CD4-positive, alpha-beta T cell treated with Interleukin-17A for 1 hour (primary cell): ENCODE measurements around the gene VAMP1.
"Not testable (repeated sequence)": the region's sequence is repeated elsewhere in the genome, so short reads cannot be mapped to it uniquely, and the experiment has no call there.

Experiments
- DNase-seq: peaks from one replicate; pipeline ENCODE4 v3.0.0-alpha.2; 2020

The VAMP1 gene

DNA sequence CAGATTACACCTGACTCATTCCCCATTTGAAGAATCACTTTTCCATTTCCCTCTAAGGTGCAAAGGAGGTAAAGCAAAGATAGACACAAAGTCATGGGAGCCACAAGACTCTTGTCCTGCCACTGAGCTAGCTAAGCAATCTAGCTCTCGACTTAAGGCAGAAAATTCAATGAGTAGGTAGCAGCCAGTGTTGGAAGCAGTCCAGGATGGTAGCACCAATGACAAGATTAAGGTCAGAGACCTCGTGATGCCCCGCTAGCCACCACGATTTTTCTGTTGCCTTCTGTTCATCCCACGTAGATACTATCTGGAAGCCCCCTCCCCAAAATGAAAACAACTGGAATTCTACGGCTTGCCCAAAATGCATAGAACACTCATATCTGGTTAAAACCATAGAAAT, 1.4 kb downstream of the VAMP1 start:
- DNase-seq = no peak

DNA sequence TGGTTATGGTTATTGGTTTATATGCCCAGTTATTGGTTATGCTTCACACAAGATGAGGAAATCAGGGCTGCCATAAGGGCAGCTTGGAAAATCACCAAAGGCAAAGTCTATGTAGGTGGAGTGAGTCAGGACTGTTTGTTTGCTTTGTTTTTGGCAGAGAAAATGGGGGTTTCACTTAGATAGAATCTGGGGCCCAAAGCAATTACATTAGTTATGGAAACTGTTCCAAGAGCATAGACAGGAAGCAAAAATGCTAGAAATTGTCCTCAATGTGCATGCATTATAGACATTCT, 2.2 kb downstream of the VAMP1 start:
- no peak for DNase-seq

DNA sequence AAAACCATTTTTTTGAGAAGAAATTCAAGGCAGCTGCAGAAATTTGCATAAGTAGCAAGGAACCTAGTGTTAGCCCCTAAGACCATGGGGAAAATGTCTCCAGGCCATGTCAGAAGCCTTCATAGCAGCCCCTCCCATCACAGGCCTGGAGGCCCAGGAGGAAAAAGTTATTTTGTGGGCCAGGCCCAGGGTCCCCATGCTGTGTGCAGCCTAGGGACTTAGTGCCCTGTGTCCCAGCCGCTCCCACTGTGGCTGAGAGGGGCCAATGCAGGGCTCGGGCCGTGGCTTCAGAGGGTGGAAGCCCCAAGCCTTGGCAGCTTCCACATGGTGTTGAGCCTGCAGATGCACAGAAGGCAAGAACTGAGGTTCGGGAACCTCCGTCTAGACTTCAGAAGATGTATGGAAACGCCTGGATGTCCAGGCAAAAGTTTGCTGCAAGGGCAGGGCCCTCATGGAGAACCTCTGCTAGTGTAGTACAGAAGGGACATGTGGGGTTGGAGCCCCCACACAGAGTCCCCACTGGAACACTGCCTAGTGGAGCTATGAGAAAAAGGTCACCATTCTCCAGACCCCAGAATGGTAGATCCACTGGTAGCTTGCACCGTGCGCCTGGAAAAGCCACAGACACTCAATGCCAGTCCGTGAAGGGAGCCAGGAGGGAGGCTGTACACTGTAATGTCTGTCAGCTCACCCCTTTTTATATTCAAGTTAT, 2.8 kb downstream of the VAMP1 start:
- not testable (repeated sequence) for DNase-seq

DNA sequence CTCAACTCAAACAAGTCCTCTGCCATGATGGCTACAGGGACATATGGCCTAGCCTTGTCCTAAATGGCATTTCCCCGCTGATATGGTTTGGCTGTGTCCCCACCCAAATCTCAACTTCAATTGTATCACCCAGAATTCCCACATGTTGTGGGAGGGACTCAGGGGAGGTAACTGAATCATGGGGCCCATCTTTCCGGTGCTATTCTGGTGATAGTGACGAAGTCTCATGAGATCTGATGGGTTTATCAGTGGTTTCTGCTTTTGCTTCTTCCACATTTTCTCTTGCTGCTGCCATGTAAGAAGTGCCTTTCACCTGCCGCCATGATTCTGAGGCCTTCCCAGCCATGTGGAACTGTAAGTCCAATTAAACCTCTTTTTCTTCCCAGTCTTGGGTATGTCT, 3.7 kb downstream of the VAMP1 start:
- not testable (repeated sequence) for DNase-seq

DNA sequence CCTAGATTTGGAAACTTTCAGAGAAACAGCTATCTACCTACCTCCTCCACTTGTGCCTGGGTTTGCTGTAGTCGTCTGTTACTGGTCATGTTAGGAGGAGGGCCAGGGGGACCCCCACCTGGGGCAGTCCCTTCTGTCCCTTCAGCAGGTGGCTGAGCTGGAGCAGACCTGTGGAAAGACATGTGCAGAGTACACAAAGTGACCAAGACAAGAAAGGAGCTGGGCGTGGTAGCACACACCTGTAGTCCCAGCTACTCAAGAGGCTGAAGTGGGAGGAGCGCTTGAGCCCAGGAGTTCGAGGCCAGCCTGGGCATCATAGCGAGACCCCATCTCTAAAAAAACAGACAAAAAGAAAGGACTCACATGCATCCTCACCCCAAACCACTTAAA, 4.3 kb downstream of the VAMP1 start:
- DNase-seq = no peak

DNA sequence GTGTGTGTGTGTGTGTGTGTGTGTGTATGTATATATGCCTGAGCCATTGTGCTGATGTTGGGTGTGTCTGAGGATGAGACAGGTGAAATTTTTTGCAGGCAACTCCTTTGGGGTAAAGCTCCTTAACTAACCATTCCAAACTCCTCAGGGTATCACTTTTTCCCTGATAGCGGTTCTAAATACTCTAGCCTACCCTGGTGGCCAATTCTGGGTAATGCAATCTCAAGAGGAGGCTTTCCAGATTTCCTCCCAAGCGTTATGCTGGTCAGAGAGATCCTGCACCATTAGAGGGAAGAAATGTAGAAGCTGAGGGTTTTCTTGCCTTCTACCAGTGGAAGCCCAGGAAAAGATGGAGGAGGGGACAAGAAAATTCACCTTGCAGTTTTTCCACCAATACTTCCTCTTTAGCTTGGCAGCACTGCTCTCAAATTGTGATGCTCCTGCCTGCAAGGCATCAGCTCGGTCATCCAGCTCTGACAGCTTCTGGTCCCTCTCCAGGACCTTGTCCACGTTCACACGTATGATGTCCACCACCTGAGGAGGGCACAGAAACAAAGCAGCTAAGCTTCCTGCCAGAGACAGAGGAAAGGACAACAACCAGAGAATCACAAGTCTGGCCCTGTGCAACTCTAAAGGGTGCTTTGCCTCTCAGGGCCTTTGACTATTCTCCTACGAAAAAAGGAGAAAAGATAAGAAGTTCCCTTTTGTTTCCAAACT, 4.9 kb downstream of the VAMP1 start:
- peak; percentile 73 for DNase-seq

DNA sequence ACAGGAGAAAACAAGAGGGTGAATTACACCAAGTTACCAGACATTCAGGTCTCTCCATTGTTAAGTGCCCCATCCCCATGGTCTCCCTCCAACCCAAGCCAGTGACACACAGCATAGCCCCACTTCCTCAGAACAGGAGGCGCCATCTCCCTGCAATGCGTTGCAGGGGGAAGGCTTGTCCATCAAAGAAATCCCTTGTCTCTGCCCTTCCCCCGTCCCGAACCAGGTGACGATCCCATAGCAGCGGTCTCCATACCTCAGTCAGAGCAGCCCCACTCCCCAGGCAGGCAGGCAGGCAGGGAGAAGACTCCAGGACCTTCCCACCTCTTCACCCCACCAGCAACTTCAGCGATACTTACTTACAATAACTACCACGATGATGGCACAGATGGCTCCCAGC, 5.9 kb downstream of the VAMP1 start:
- DNase-seq = no peak

DNA sequence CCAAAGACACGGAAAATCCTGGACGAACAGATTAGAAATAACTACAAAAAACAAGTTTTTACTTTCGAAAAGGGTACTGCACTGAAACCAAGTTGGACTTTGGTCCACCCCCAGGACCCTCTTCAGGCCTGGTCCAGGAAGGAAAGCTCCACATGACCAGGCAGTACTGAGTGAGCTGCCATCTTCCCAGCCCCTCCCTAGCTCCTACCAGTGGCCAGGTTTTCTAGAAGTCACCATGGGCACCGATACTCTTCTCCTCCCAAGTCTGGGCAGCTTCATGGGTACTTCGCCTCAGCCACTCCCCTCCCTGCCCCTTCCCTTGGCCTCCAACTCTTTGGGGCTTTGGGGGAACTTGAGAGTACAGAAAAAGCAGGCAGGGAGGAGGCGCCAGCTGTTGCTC, 6.6 kb downstream of the VAMP1 start:
- DNase-seq = no peak

DNA sequence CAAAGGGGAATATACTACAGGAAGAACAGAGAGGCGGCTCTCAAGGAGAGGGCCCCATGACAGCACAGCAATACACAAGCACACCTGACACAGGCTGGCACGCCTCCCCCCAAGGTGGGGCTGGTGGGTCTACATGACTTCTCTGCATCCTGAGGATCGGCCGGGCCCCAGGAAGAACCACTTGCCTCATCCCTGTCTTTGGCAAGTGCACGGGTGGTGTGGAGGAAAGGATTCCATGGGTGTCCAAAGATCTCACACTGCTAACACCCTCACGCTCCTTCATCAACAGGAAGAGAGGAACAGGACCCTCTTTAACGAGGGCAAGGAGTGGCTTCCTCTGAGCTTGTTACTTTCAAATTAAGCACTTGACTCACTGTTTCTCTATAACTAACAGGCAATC, 7.3 kb downstream of the VAMP1 start:
- peak; percentile 43 for DNase-seq

DNA sequence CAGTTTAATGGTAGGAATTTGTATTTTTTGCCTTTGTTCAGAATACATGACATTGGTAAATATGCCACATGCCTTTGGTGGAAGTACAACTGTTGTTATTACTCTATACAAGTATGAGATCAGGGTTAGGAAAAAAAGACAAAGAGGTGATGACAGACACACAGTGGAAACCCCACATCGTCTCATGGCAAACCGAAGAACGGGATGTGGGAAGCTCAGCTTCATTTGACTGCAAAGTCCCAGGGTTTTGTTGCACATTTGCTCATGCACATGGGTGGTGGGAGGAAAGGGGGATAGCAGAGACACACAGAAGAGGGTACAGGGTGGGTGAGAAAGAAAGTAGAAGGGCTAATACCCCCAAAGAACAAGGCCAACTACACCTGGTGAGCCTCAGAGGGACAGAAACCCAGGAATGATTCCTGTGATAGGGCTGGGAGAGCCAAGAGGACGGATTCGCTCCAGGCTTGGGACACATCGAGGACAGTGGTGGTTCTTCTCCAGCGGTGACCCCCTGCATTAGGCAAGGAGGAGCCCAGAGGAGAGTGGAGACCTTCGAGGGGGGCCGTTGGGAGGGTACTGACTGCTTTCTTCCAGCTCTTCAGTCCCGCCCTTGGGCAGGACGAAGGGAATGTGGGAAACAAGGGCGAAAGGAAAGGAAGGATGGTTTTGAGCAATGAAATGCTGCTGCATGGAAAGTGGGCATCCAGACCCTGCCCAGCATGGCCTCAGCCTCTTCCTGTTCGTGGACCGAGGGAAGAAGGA, 8.1 kb downstream of the VAMP1 start:
- no peak for DNase-seq

DNA sequence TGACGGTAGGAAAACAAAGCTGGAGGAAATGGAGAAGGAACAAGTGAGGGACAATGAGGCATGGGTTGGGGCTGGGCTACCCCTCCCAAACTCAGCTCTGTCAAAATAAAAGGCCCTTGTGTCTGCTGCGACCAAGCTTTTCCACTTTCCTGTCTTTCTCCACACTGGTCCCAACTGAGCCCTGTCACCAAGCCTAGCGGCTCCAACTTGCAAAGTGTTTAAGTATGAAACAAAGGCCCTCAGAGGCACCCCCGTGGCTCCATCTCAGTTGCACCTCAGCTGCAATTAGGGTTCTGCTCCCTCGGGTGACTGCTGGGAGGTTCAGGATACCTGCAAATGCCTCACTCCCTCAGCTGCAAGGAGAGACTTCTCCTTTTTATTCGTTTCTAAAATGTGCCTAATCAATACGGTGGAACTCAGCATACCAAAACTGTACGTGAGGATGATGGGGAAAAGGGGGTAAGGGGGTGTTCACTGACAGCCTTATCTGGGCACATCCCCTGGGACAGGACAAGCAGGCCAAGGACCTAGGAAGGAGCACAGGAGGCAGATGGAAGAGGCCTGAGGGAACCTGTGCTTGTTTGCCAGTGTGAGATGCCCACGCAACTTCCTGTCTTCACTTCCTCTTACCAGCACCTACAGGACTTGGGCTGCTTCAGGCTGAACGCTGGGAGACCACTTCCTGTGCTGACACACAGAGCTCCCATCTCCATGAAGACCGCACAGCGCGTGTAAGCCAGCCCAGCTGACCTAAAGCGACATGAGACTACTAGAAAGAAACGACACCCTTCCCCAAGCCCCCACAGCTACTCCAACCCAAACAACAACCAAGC, 8.9 kb downstream of the VAMP1 start:
- peak; percentile 89 for DNase-seq

DNA sequence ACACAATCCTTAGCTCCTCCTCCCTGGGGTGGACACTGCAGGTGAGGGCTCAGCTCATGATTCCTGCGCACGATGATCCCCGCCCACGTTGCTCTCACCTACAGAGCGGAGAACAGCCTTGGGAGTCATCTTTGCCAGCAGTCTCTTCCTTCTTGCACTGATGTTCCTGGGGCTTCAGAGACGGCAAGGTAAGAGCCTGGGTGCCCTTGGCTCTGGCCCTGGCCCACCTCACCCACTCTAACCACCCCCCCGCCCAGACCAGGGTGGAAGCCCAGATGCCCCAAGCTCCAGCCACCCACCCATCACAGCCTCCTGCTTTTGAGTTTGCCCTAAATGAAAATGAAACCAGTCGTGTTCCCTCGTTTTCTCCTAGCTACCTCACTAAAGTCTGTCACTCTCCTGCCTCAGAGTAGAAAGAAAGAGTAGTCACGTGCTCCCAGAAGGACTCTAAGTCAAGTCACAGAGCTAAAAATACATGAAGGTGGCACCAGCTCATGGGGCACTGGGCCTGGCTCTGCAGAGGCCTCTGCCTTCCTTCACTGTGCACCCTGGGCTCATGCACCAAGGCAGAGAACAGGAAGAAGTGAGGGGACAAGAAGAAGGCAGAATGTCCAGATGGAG, 9.6 kb downstream of the VAMP1 start:
- peak; percentile 70 for DNase-seq

DNA sequence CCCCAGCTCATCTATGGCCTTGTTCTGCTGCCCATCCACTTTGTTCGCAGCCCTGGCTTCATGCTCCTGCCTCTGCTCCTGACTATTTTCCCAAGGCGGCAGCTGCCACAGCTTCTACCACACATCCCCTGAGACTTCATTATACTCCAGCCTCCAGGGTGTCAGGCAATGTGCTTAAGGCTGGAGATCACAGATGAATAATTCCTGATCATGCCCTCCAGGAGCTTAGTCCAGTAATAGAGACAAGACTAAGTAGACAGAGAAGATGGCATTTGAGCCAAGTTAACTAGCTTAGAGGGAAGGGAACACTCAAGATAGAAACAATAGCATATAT, 11.5 kb downstream of the VAMP1 start:
- DNase-seq = no peak

DNA sequence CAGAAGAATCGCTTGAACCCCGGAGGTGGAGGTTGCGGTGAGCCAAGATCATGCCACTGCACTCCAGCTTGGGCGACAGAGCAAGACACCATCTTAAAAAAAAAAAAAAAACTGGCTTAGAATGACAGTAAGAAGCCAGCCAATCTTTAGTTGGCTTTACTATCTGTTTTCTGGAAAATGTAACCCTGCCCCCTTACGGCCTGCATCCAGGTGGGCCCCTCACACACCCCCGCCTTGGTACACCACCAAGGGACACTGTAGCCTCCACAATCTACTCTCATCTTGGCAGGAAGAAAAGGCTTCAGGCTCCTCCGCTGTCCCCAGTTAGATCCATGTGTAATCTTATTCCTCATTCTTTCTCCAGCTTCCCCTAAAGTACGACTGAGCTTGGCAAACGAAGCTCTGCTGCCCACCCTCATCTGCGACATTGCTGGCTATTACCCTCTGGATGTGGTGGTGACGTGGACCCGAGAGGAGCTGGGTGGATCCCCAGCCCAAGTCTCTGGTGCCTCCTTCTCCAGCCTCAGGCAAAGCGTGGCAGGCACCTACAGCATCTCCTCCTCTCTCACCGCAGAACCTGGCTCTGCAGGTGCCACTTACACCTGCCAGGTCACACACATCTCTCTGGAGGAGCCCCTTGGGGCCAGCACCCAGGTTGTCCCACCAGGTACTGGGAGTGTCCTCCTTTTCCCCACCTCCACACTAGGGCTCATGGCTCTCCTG, 12.0 kb downstream of the VAMP1 start:
- DNase-seq = no peak

DNA sequence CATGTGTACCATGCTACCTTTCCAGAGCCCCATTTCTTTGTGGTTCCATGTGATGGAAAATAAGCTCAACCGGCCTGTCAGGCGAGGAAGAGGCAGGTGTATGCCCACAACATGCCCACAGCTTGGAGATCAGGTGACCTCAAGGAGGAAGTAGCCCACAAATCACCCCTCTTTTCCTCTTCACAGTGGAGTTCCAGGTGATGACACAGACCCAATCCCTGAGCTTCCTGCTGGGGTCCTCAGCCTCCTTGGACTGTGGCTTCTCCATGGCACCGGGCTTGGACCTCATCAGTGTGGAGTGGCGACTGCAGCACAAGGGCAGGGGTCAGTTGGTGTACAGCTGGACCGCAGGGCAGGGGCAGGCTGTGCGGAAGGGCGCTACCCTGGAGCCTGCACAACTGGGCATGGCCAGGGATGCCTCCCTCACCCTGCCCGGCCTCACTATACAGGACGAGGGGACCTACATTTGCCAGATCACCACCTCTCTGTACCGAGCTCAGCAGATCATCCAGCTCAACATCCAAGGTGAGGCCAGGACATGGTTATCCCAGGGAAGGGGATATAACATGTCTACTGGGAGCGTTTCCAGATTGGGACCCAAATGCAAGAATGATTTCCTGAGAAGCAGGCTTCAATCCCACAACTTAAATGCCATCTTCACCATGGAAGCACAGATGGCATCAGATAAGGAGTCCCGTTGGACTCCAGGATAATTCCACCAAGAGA, 13.1 kb downstream of the VAMP1 start:
- DNase-seq = no peak

DNA sequence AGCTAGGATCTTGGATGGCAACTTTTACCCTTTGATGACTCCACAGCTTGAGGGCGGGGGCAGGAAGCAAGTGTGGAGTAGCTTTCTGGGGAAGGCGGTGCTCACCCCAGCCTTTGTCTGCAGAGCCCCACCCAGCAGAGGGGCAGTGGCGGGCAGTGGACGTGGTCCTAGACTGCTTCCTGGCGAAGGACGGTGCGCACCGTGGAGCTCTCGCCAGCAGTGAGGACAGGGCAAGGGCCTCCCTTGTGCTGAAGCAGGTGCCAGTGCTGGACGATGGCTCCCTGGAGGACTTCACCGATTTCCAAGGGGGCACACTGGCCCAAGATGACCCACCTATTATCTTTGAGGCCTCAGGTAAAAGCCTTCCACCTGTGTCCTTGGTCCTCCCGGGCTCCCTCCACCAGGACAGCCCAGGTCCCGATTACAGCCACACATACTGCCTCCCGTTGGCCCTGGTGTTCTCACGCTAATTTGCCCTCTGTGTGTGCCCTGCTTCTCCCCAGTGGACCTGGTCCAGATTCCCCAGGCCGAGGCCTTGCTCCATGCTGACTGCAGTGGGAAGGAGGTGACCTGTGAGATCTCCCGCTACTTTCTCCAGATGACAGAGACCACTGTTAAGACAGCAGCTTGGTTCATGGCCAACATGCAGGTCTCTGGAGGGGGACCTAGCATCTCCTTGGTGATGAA, 17.4 kb downstream of the VAMP1 start:
- peak; percentile 45 for DNase-seq

DNA sequence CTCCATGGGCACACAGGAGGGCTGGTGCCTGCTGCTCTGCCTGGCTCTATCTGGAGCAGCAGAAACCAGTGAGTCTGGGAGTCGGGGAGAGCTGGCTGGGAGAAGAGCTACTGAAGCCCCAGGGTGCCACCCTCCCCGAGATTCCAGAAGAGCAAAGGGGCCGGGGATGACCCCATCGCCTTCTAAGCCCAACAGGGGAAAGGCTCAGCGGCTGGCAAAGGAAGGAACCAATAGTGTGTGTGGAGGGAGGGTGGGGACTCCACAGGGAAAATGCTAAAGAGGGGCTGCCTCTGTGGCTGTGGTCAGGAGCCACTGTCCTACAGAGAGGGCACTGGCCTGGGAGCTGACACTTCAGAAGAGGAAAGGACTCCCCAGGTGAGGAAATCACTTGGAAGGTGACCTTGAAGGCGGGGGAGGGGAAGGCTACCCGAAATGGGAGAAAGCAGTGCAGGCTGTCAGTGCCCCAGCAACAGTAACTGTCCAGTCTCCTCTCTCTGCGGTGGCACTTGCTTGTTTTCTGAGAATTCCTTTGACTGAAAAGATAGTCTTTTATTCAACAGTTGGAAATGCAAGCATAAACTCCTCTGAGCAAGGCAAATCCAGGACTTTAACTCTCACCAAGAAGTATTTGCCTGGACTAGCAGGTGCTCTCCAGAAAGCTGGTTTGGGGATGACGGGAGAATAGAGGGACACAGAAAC, 18.1 kb downstream of the VAMP1 start:
- DNase-seq = no peak

DNA sequence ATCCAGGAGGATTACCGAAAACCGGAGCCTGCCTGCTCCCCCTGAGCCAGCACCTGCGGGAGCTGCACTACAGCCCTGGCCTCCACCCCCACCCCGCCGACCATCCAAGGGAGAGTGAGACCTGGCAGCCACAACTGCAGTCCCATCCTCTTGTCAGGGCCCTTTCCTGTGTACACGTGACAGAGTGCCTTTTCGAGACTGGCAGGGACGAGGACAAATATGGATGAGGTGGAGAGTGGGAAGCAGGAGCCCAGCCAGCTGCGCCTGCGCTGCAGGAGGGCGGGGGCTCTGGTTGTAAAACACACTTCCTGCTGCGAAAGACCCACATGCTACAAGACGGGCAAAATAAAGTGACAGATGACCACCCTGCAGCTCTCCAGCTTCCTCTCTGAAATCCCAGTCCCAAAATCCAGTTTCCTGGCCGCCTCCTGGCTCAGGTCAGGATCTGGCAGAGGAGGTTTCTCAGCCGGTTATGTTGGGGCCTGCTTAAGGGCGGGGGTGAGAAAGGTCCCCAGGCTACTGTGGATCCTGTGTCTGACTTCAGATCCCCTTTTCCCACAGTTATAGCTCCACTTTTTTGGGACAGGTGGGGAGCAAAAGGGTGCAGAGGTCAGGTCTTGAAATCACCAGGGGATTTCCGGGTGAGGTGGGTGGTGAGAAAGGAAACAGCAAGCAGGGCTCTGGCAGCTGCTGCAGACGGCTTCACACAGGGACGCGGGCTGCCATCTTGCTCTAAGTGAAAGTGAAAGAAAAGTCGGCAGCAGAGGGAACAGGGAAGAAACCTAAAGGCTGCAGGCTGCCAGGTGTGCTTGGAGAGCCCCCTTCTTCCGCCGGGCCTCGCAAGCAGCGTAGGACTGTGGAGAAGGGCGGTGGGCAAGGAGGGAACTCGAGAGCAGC, 18.9 kb downstream of the VAMP1 start, which contains the start of gene TAPBPL:
Gene TAPBPL, plus strand, starts transcription at position 695 of the 897 bp plus-strand sequence. CDS start 207 bp downstream, outside the sequence.
- peak; percentile 91 for DNase-seq

DNA sequence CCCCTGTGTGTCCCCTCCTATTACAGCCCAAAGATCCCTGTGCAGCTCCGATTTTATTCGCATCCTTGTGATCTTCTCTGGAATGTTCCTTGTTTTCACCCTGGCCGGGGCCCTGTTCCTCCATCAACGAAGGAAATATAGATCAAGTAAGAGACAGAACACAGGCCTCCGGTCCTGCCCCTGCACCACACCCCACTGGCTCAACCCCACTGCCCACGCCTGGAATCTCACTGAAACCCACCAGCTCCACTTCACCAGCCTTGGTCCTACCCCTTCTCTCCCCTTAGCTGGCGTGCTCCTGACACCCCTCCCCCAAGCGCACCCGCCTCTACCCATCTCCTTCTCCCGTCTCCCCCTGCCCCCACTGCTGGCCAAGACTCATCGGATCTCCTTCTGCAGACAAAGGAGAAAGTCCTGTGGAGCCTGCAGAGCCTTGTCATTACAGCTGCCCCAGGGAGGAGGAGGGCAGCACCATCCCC, 19.6 kb downstream of the VAMP1 start:
- no peak for DNase-seq
